Mucosa of rectum (tissue), 2 donors: ENCODE measurements around the gene MLKL.
A peak's percentile ranks its signal among the peaks of the same experiment; 100 is the strongest.
"Not testable (repeated sequence)": the region's sequence is repeated elsewhere in the genome, so short reads cannot be mapped to it uniquely, and the experiment has no call there.

Experiments used
- H3K27ac ChIP-seq, 2 donors: one replicate each; pipeline ENCODE4 v1.7.0; 2013; ENCODE audit warnings: inconsistent platforms in 2 of 2, low read depth in 2 of 2, low read length in 2 of 2
- H3K27me3 ChIP-seq, 2 donors: one replicate each; pipeline ENCODE4 v1.7.0; 2013; ENCODE audit warnings: low read length in 2 of 2; ENCODE audit not compliant: control insufficient read depth in 2 of 2, insufficient read depth in 2 of 2
- H3K36me3 ChIP-seq, 2 donors: one replicate each; pipeline ENCODE4 v1.7.0; 2013; ENCODE audit warnings: low read length in 2 of 2; ENCODE audit not compliant: control insufficient read depth in 2 of 2, insufficient read depth in 2 of 2
- H3K4me1 ChIP-seq, 2 donors: one replicate each; pipeline ENCODE4 v1.7.0; 2013; ENCODE audit warnings: low read length in 2 of 2, mild to moderate bottlenecking in 1 of 2; ENCODE audit not compliant: control insufficient read depth in 2 of 2, insufficient read depth in 2 of 2
- H3K4me3 ChIP-seq, 2 donors: one replicate each; pipeline ENCODE4 v1.7.0; 2013; ENCODE audit warnings: low read length in 2 of 2
- H3K9ac ChIP-seq, 2 donors: one replicate each; pipeline ENCODE4 v1.7.0; 2013; ENCODE audit warnings: low read length in 2 of 2, low read depth in 1 of 2, mild to moderate bottlenecking in 1 of 2
- H3K9me3 ChIP-seq, 2 donors: one replicate each; pipeline ENCODE4 v1.7.0; 2013; ENCODE audit warnings: low read length in 2 of 2; ENCODE audit not compliant: control insufficient read depth in 2 of 2
- donor health status: healthy.
- donor health status: Normal muscosa, but diverticular disease.

Gene MLKL

GRCh38 chr16:74673876-74674275 is 26.8 kb downstream of the MLKL start:
- Histone ChIP-seq H3K27me3 (no peaks in the 10 kb centered on the region), H3K27ac (no peak overlapping the region), H3K4me3 (no peak overlapping the region), H3K36me3 (peaks cover 27 to 45% of the 10 kb centered on the region in 2 donors), H3K9ac (no peak overlapping the region), H3K4me1 (no peaks in the 10 kb centered on the region), H3K9me3 (no peaks in the 10 kb centered on the region)

- H3K36me3 ChIP-seq: peaks cover 4 to 26% of the 10 kb centered on the region in 2 donors
- H3K4me1 ChIP-seq, H3K4me3 ChIP-seq, H3K9me3 ChIP-seq, H3K27me3 ChIP-seq, H3K9ac ChIP-seq, H3K27ac ChIP-seq: not testable (repeated sequence)
Observed at GRCh38 chr16:74668877-74669276, 31.8 kb downstream of the MLKL start.

GRCh38 chr16:74667255-74667700 is 33.4 kb downstream of the MLKL start:
- Histone ChIP-seq H3K27me3 (no peaks in the 10 kb centered on the region), H3K4me1 (peaks cover 5 to 6% of the 10 kb centered on the region in 2 donors), H3K36me3 (peaks cover 10 to 27% of the 10 kb centered on the region in 2 donors), H3K27ac (no peak overlapping the region), H3K9me3 (no peaks in the 10 kb centered on the region), H3K9ac (peak overlapping the region; percentile 20 to 55), H3K4me3 (peak overlapping the region; percentile 80 to 92)

- Histone ChIP-seq H3K9ac (peak within 1 kb of the TSS; percentile 79), H3K9me3 (no peaks in the 10 kb centered on the region), H3K27me3 (no peaks in the 10 kb centered on the region), H3K36me3 (peaks cover 15 to 22% of the 10 kb centered on the region in 2 donors), H3K4me1 (peaks cover 5 to 6% of the 10 kb centered on the region in 2 donors), H3K27ac (peak within 1 kb of the TSS; percentile 75 to 76), H3K4me3 (peak within 1 kb of the TSS; percentile 80 to 92)
Observed at GRCh38 chr16:74666425-74667254, 34.0 kb downstream of the MLKL start, which contains the start of gene RFWD3. Gene RFWD3 (minus strand): TSS chr16:74666877. CDS start chr16:74661449, 5,428 bp downstream.

GRCh38 chr16:74666010-74666421 is 34.6 kb downstream of the MLKL start:
- peak overlapping the region; percentile 75 to 76 for H3K27ac ChIP-seq
- no peaks in the 10 kb centered on the region for H3K9me3 ChIP-seq
- peak overlapping the region; percentile 80 to 92 for H3K4me3 ChIP-seq
- H3K9ac ChIP-seq: peak overlapping the region; percentile 79
- no peaks in the 10 kb centered on the region for H3K27me3 ChIP-seq
- H3K36me3 ChIP-seq: peaks cover 19 to 28% of the 10 kb centered on the region in 2 donors
- H3K4me1 ChIP-seq: peaks cover 5 to 6% of the 10 kb centered on the region in 2 donors

- no peak overlapping the region for H3K9ac ChIP-seq
- H3K36me3 ChIP-seq: peaks cover 43 to 61% of the 10 kb centered on the region in 2 donors
- H3K4me1 ChIP-seq: peaks cover 3% of the 10 kb centered on the region in 2 donors
- H3K27me3 ChIP-seq: no peaks in the 10 kb centered on the region
- no peak overlapping the region for H3K27ac ChIP-seq
- no peaks in the 10 kb centered on the region for H3K9me3 ChIP-seq
- H3K4me3 ChIP-seq: no peak overlapping the region
Observed at GRCh38 chr16:74661064-74661463, 39.6 kb downstream of the MLKL start.

- no peak overlapping the region for H3K4me3 ChIP-seq
- no peak overlapping the region for H3K27ac ChIP-seq
- no peaks in the 10 kb centered on the region for H3K9me3 ChIP-seq
- no peaks in the 10 kb centered on the region for H3K27me3 ChIP-seq
- peaks cover 43 to 61% of the 10 kb centered on the region in 2 donors for H3K36me3 ChIP-seq
- H3K4me1 ChIP-seq: no peaks in the 10 kb centered on the region
- no peak overlapping the region for H3K9ac ChIP-seq
Observed at GRCh38 chr16:74660383-74660782, 40.3 kb downstream of the MLKL start.

GRCh38 chr16:74659041-74659440 is 41.6 kb downstream of the MLKL start:
- H3K4me1 ChIP-seq: no peaks in the 10 kb centered on the region
- no peak overlapping the region for H3K4me3 ChIP-seq
- H3K27ac ChIP-seq: no peak overlapping the region
- H3K9me3 ChIP-seq: no peaks in the 10 kb centered on the region
- H3K27me3 ChIP-seq: no peaks in the 10 kb centered on the region
- no peak overlapping the region for H3K9ac ChIP-seq
- peaks cover 41 to 55% of the 10 kb centered on the region in 2 donors for H3K36me3 ChIP-seq

GRCh38 chr16:74657870-74658642 is 42.6 kb downstream of the MLKL start:
- Histone ChIP-seq H3K4me1 (no peaks in the 10 kb centered on the region), H3K27me3 (no peaks in the 10 kb centered on the region), H3K36me3 (peaks cover 33 to 52% of the 10 kb centered on the region in 2 donors), H3K9me3 (no peaks in the 10 kb centered on the region), H3K4me3 (no peak overlapping the region), H3K9ac (no peak overlapping the region), H3K27ac (no peak overlapping the region)

- no peaks in the 10 kb centered on the region for H3K4me1 ChIP-seq
- no peak overlapping the region for H3K4me3 ChIP-seq
- no peaks in the 10 kb centered on the region for H3K27me3 ChIP-seq
- no peaks in the 10 kb centered on the region for H3K9me3 ChIP-seq
- no peak overlapping the region for H3K9ac ChIP-seq
- H3K36me3 ChIP-seq: peaks cover 19 to 45% of the 10 kb centered on the region in 2 donors
- no peak overlapping the region for H3K27ac ChIP-seq
Observed at GRCh38 chr16:74654536-74655050, 46.1 kb downstream of the MLKL start.
